ENCODE results near the gene HIPK3. TPM values are rescaled to one million over a fixed set of nuclear protein-coding genes. Genes with fewer than 3 reads are reported as not detected.

HIPK3 gene
- total RNA-seq, 2 donors from 2014 or later: 178 to 216 TPM

GRCh38 chr11:33377412-33378370 is 120.5 kb downstream of the HIPK3 start:
- no peak for DNase-seq (ENCODE audit: low spot score)
- intact Hi-C loops (cut with DNase I): no loop called here

DNA sequence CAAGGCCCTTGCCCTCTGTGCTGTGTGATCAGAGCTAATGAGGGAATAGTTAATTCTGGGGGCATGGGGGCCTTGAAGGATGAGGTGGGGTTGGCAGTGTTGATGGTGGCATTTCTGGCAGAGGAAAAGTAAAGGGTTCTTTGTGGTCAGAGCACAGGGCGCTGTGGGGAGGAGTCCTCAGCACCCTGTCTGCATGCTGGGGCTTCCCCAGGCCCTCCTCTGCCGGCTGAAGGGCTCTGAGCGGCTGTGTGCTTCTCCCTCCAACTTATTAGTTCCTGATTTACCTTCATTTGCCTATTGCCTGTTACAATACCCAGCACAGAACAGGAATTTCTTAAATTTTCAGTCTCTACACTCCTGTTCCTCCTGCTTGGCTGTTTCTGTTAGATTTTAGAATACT is 122.8 kb downstream of the HIPK3 start:
- intact Hi-C loops (cut with DNase I): no loop called here

GRCh38 chr11:33383075-33383919 is 126.1 kb downstream of the HIPK3 start:
- intact Hi-C loops (cut with DNase I): no loop called here

More for the DNA sequence above, 122.8 kb downstream of the HIPK3 start:
- no peak for DNase-seq (ENCODE audit: low spot score)

GRCh38 chr11:33383920-33384209 is 126.7 kb downstream of the HIPK3 start:
- intact Hi-C loops (cut with DNase I): no loop called here
- DNase-seq (ENCODE audit: low spot score): no peak

More at GRCh38 chr11:33383075-33383919, 126.1 kb downstream of the HIPK3 start:
- DNase-seq (ENCODE audit: low spot score): no peak

- no peak for DNase-seq (ENCODE audit: low spot score)
- intact Hi-C loops (cut with DNase I): no loop called here
These were observed 127.0 kb downstream of the HIPK3 start for GRCh38 chr11:33384220-33384619.

DNA sequence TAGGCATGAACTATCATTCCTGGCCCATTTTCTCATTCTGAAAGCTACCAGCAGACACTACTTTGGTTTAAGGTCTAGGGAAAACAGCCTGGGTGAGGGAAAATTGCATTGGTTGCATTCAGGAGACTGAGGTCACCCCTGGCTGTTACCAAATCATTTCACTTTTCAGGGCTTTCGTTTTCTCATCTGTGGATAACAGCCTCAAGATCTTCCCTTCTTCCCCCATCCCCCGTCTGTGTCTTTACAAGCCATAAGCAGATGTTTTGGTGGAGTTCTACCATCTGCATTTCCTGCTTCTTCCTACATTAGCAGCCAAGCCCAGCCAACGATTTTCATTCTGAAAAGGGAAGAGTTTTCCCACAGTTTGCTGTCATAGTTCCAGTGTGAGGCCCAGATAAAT is 130.4 kb downstream of the HIPK3 start:
- intact Hi-C loops (cut with DNase I): no loop called here
- DNase-seq (ENCODE audit: low spot score): no peak

- intact Hi-C loops (cut with DNase I): no loop called here
These were observed 130.8 kb downstream of the HIPK3 start for GRCh38 chr11:33387996-33388395.

GRCh38 chr11:33388793-33389525 is 131.8 kb downstream of the HIPK3 start:
- no peak for DNase-seq (ENCODE audit: low spot score)
- intact Hi-C loops (cut with DNase I): no loop called here

More at GRCh38 chr11:33387996-33388395, 130.8 kb downstream of the HIPK3 start:
- no peak for DNase-seq (ENCODE audit: low spot score)

- intact Hi-C loops (cut with DNase I): no loop called here
- DNase-seq (ENCODE audit: low spot score): no peak
These were observed 132.5 kb downstream of the HIPK3 start for GRCh38 chr11:33389635-33390034.

GRCh38 chr11:33390944-33391892 is 134.0 kb downstream of the HIPK3 start:
- no peak for DNase-seq (ENCODE audit: low spot score)
- intact Hi-C loops (cut with DNase I): no loop called here

- DNase-seq (ENCODE audit: low spot score): no peak
- intact Hi-C loops (cut with DNase I): no loop called here
These were observed 134.7 kb downstream of the HIPK3 start for GRCh38 chr11:33391893-33392251.

DNA sequence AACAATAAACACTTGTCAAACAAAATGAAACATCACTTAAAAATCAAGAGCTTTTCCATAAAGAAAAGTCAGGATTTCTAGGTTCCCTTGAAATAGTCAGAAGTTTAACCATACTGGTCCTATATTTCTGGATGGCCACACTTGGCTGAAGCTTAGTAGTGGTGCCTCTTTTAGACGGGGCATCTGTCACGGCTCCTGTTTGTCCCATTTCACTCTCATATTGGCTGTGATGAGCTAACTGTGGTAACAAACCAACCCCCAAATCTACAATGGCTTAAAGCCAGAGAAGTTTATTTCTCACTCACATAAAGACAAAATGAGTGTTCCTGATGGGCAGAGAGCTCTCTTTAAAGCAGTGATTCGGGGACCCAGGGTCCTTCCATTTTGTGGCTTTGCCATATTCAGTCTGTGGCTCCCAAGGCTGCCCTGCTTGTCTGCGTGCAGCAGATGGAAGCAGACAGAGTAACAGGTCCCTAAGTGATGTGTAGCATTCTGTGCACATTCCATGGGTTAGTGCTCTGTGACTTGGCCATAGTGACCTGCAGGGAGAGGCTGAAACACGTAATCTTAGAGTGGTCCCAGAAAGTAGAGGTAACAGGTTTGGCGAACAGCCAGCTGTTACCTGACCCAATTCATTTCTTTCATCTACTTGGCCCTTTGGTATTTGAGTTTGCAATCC is 137.4 kb downstream of the HIPK3 start:
- DNase-seq (ENCODE audit: low spot score): no peak
- intact Hi-C loops (cut with DNase I): loop anchor here in 1 of 2 donors (5.0 kb wide), 1 partner anchor 1078 kb away; no protein-coding TSS in a partner anchor

DNA sequence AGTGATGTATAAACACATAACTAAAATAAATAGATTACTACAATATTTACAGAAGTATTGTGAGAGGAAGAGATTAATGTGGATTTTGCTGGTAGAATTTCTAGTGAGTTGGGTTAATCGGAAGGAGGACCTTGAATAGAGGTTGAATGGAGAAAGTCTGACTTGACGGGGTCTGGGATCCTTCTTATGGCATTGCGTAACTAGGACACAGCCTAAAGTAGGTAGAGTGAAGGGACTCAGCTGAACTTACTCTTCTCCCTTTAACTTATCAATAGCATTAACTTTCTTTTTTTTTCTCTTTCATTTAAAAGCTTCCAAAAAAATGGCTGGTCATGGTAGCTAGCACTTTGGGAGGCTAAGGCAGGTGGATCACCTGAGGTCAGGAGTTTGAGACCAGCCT is 139.2 kb downstream of the HIPK3 start:
- no peak for DNase-seq (ENCODE audit: low spot score)
- intact Hi-C loops (cut with DNase I): loop anchor here in 1 of 2 donors (5.0 kb wide), 1 partner anchor 1076 kb away; no protein-coding TSS in a partner anchor

- intact Hi-C loops (cut with DNase I): loop anchor here in 1 of 2 donors (5.0 kb wide), 1 partner anchor 1073 kb away; no protein-coding TSS in a partner anchor
- no peak for DNase-seq (ENCODE audit: low spot score)
These were observed 142.2 kb downstream of the HIPK3 start for GRCh38 chr11:33399421-33399820.

- intact Hi-C loops (cut with DNase I): no loop called here
- DNase-seq (ENCODE audit: low spot score): no peak
These were observed 144.9 kb downstream of the HIPK3 start for GRCh38 chr11:33402066-33402465.

GRCh38 chr11:33403344-33403743 is 146.2 kb downstream of the HIPK3 start:
- intact Hi-C loops (cut with DNase I): no loop called here
- DNase-seq (ENCODE audit: low spot score): no peak

DNA sequence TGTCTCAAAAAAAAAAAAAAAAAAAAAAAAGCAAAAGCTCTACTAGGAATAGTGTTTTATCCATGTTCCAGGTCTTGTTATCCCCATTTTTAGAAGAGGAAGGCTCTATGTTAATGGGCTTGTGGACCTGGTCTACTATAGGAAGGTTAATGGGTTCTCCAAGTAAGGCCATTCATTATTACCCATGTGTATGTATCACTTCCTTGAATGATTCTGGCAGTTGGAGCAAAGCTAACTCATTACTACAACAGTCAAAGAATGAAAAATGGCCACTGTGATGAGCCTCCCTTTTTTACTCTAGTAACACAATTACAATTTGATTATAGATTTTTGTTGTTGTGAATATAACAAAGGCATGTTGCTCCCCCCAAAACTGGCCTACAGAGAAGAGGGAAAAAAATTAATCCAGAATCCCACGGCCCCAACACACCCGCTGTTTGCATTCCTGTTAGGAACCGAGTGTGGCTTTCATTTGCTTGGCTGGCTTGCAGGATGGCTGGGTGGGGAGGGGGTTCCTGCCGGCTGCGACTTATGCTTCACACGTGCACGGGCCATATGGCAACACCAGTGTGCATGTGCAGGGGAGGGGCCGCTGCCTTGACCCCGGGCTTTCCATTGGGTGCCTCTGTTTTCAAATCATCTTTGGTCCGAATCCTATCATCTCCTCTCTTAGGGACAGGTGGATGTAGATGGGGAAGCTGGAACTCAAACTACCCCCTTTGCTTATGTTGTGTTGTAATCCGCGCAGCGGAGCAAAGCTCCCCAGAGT is 148.8 kb downstream of the HIPK3 start:
- no peak for DNase-seq (ENCODE audit: low spot score)
- intact Hi-C loops (cut with DNase I): no loop called here

Data from posterior vena cava (tissue), 2 donors.